SK-N-SH (cell line): ENCODE measurements around the gene PRKN.

Source experiments
- ELF1 ChIP-seq: IDR thresholded peaks from 2 replicates; pipeline ENCODE4 v1.4.0; 2012
- EP300 ChIP-seq, 2 experiments: IDR thresholded peaks; 2 replicates each; pipeline versions ENCODE4 v1.4.0 to v1.6.1; 2012; ENCODE audit warnings: borderline replicate concordance in 1 of 2, low read depth in 1 of 2, low read length in 1 of 2
- EZH2phosphoT487 ChIP-seq: fragments of 200-600 bp; sonication (generic); IDR thresholded peaks from 2 replicates; pipeline ENCODE4 v1.6.1; 2017; ENCODE audit warnings: low read depth, mixed run types, mild to moderate bottlenecking, antibody characterized with exemption, moderate library complexity, borderline replicate concordance
- FOXJ3 ChIP-seq: sonication (generic); formaldehyde crosslinking; IDR thresholded peaks from 2 replicates; pipeline ENCODE4 v1.5.1; 2020; ENCODE audit warnings: mild to moderate bottlenecking, missing genetic modification reagents
- FOXM1 ChIP-seq: IDR thresholded peaks from 2 replicates; pipeline ENCODE4 v1.4.0; 2012; ENCODE audit warnings: low read depth, mild to moderate bottlenecking
- GABPA ChIP-seq: IDR thresholded peaks from 2 replicates; pipeline ENCODE4 v1.4.0; 2012; ENCODE audit warnings: low read depth, mild to moderate bottlenecking
- MXI1 ChIP-seq: IDR thresholded peaks from 2 replicates; pipeline ENCODE4 v1.6.1; 2012; ENCODE audit warnings: mild to moderate bottlenecking, low read depth, low read length, improper control_type of control experiment
- POLR2AphosphoS5 ChIP-seq: IDR thresholded peaks from 2 replicates; pipeline ENCODE4 v1.6.1; 2012; ENCODE audit warnings: low read depth, low read length
- SIN3A ChIP-seq: IDR thresholded peaks from 2 replicates; pipeline ENCODE4 v1.6.1; 2012; ENCODE audit warnings: low read depth, mild to moderate bottlenecking, low read length, moderate library complexity, borderline replicate concordance
- TAF1 ChIP-seq: IDR thresholded peaks from 2 replicates; pipeline ENCODE4 v1.6.1; 2012; ENCODE audit warnings: low read depth, mild to moderate bottlenecking, low read length, moderate library complexity, borderline replicate concordance
- TEAD4 ChIP-seq: IDR thresholded peaks from 2 replicates; pipeline ENCODE4 v1.4.0; 2012; ENCODE audit warnings: mild to moderate bottlenecking, borderline replicate concordance; ENCODE audit not compliant: insufficient read depth
- YY1 ChIP-seq: IDR thresholded peaks from 2 replicates; pipeline ENCODE4 v1.4.0; 2012; ENCODE audit warnings: low read depth, mild to moderate bottlenecking
- TF ChIP-seq, protein P1 (sequence below): fragments of 200-600 bp; sonication (generic); IDR thresholded peaks from 2 replicates; pipeline ENCODE4 v1.6.1; 2017; ENCODE audit warnings: antibody characterized with exemption, mild to moderate bottlenecking, moderate library complexity
- TF ChIP-seq, protein P2 (sequence below): IDR thresholded peaks from 2 replicates; pipeline ENCODE4 v1.4.0; 2012; ENCODE audit warnings: low read depth

DNA sequence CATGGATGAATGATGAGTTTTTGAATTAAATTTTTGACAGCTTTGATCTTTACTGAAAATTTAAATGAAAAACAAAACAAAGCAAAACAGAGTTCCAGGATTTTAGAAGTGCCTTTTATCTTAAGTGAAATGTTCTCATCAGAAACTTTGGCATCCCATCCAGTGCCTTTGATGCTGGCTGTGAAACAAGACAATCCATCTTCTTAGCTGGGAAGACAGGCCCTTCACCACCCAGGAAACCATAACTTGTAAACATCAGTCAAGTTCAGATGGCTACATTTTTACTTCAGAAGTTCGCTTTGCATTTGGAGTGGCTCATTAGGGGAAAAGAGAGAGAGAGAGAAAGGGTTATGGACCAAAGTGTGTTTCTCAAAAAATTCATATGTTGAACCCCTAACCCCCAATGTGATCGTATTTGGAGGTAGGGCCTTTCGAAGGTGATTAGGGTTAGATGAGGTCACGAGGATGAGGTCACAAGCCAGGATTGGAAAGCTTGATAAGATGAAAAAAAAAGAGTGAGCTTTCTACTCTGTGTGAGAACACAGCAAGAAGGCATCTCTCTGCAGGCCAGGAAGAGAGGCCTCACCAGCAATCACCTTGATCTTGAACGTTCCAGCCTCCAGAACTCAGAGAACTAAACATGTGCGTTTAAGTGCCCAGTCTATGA, 366.5 kb downstream of the PRKN start:
- TF ChIP-seq FOXJ3 (CRISPR knock-in tag) (no peak), MXI1 (no peak), GABPA (no peak), SIN3A (no peak), EP300 (IDR thresholded peaks at IDR 0.05; ENCODE audit: borderline replicate concordance in 1 of 2, low read depth in 1 of 2, low read length in 1 of 2) (no peak), FOXM1 (no peak), TEAD4 (no peak), ELF1 (no peak), POLR2AphosphoS5 (no peak), YY1 (no peak), TAF1 (no peak), EZH2phosphoT487 (no peak)
- TF ChIP-seq, protein P1, sequence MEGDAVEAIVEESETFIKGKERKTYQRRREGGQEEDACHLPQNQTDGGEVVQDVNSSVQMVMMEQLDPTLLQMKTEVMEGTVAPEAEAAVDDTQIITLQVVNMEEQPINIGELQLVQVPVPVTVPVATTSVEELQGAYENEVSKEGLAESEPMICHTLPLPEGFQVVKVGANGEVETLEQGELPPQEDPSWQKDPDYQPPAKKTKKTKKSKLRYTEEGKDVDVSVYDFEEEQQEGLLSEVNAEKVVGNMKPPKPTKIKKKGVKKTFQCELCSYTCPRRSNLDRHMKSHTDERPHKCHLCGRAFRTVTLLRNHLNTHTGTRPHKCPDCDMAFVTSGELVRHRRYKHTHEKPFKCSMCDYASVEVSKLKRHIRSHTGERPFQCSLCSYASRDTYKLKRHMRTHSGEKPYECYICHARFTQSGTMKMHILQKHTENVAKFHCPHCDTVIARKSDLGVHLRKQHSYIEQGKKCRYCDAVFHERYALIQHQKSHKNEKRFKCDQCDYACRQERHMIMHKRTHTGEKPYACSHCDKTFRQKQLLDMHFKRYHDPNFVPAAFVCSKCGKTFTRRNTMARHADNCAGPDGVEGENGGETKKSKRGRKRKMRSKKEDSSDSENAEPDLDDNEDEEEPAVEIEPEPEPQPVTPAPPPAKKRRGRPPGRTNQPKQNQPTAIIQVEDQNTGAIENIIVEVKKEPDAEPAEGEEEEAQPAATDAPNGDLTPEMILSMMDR: no peak
- TF ChIP-seq, protein P2, sequence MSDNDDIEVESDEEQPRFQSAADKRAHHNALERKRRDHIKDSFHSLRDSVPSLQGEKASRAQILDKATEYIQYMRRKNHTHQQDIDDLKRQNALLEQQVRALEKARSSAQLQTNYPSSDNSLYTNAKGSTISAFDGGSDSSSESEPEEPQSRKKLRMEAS: no peak
